HG03565 (cell line): ENCODE measurements around the gene IGSF3.
"Not testable (repeated sequence)": the region's sequence is repeated elsewhere in the genome, so short reads cannot be mapped to it uniquely, and the experiment has no call there.

Experiments used
- ATAC-seq: cut with Tn5 transposase; IDR thresholded peaks from one replicate; pipeline ENCODE4 v1.9.1; 2021; ENCODE audit warnings: mild to moderate bottlenecking, moderate library complexity; ENCODE audit not compliant: unreplicated experiment

Gene IGSF3

DNA sequence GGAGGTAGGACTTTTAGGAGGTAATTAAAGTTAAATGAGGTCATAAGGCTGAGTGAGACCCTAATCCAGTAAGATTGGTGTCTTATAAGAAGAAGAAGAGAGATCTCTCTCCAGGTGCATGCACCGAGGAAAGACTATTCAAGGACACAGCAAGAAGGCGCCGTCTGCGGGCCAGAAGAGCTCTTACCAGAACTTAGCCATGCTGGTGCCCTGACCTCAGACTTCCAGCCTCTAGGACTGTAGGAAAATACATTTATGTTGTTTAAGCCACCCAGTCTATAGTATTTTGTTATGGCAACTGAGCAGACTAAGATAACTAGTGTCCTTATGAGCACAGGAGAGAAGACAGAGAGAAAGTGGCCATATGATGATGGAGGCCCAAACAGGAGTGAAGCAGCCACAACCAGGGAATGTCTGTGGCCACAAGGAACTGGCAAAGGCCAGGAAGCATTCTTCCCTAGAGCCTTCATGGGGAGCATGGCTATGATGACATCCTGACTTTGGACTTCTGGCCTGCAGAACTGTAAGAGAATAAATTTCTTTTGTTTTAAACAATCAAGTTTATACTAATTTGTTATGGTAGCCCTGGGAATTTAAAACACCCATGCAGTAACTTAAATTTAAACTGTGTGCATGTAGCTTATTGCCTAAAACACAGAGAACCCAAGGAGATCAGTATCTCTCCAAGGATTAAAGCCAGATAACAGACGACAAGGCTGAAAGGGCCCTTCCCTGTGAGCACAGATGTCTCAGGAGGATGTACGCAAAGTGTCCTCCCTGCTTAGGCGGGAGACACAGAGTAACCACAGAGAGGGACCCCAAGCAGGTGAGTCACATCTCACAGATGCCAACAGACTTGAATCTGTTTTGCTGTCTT lies 86.8 kb downstream of the IGSF3 start:
- no peak for ATAC-seq

- no peak for ATAC-seq
These were observed 88.2 kb downstream of the IGSF3 start for GRCh38 chr1:116579259-116579875.

GRCh38 chr1:116578581-116578980 lies 89.0 kb downstream of the IGSF3 start:
- no peak for ATAC-seq

DNA sequence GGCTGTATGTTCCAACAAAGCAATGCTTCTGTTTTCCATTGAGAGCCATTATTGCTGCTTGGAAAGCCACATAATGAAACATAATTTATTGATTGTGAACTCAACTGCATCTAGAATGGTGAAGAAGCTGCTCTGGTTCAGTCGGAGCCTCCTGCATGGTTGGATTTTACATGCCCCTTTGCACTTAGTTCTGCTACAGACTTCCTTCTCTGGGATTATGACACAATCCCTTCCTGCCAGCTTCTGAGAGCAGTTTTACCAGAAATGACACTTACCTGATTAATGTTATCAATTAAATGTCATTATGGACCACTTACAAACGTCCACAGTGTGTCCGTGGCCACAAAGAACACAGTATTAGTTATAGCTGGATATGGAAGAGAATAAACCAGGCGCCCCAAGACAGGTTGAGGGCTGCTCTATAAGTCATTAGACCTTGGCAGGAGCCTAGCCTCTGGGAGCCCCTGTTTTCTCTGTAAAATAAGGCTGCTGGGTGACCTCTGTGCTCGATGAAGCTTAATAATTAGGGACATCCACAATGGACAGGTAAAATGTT lies 89.7 kb downstream of the IGSF3 start:
- no peak for ATAC-seq

GRCh38 chr1:116574581-116575291 lies 92.8 kb downstream of the IGSF3 start:
- no peak for ATAC-seq

DNA sequence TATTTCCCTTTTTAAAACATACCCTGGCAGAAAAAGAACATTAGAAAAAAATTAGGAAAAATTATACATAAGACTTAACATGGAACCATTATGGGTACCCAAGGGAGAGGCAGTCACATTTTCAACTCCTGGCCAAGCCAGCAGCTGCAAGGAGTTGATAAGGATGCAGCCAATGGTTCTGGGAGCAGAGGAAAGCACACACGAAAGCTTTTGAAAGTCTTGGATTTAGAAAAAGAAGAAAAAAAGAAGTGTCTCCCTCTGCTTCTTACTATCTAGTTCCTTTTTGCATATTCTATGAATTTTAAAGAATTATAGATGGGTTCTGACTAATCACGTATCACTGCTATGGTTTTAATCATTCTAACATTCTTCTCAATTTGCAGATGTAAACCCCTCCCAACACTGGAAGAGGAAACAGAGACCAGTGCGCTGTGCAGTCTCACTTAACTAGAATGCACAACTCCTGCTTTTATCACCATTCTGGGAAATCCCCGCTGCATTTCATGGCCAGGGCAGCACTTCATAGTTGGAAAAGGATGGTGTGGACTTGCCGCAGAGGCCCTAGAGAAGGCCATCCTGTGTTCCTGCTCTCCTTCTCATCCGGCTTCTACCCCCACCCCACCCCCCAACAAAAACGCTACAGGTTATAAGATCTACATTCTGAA lies 94.0 kb downstream of the IGSF3 start:
- ATAC-seq, result no peak

DNA sequence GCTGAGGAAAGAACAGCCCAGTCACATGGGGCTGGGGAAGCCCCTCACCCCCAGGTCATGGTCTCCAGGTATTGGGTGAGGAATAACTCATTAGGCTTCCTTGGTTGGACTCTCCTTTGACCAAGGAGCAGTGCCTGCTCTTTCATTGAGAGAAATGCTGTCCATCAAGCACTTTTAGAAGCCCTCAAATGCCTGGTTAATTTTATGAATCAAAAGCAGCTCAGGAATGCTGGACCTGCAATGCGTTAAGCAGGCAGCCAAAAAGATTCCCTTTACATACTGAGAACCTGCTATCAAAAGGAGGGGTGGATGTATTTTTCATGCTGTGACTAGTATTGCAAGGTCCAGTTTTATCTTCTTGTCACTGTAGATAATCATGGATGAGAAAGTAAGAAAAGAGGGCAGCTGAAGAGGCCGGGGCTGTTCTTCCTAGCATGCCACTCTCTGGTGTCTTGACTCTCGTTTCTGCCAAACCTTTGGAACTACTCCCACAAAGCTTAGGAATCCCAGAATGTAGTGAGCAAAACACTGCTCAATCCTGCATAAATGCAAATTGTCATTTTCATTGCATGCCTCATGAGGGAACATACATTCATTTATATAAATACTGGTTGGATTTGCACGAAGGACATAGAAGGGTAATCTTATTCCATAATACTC lies 94.6 kb downstream of the IGSF3 start:
- no peak for ATAC-seq

DNA sequence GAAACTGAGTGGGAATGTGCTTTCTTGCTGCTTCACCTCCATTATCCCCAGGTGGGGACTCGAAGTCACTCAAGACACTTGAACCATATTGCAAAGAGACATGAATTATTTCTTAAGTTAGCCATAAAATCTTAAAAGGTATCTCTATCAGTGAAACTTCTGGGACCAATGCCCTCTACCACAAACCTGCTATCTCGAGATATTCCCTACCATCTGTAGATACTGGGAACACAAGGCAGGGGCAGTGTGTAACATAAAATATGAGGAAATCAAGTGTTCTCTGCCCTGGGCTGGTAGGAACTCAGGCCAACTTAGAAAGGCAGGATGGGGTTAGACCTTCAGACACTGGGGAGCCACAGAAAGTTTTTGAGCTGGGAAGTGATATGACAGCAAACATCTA lies 95.4 kb downstream of the IGSF3 start:
- no peak for ATAC-seq

DNA sequence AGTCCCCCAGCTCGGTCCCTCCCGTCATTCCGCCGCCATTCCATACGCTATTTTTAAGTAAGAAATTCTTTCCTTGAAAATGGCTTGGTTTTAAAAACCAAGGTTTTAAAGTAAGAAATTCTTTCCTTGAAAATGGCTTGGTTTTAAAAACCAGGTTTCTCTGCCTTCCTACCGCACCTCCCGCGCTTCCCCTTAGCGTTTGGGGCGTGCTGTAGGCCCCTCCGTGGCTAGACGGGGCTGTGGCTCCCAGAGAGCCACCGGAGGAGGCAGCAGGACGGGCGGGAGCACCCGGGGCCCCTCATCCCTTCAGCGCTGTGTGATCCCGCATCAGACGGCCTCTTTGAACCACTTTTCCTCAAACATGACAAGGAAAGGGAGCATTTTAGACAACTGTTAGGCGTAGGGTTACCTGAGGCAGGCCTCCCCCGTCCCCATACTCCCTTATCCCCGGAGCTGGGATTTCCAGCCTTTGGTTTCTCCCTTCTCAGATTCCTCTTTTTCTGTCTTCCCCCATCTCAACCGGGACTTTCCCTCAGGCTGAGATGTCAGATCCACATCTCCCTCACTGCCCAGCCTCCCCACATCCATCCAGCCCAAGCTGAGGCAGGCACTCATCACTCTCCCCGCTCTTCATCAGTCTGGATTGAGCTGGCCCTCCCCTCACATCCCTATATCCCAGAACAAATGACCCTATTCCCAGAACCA lies 96.2 kb downstream of the IGSF3 start:
- ATAC-seq, result no peak

- ATAC-seq, result peak; percentile 40
These were observed 96.9 kb downstream of the IGSF3 start, which contains the start of gene CD58 for GRCh38 chr1:116570358-116571214. Gene CD58, minus strand, starts transcription at chr1:116571026. Its CDS starts 54 bp downstream, at chr1:116570972.

DNA sequence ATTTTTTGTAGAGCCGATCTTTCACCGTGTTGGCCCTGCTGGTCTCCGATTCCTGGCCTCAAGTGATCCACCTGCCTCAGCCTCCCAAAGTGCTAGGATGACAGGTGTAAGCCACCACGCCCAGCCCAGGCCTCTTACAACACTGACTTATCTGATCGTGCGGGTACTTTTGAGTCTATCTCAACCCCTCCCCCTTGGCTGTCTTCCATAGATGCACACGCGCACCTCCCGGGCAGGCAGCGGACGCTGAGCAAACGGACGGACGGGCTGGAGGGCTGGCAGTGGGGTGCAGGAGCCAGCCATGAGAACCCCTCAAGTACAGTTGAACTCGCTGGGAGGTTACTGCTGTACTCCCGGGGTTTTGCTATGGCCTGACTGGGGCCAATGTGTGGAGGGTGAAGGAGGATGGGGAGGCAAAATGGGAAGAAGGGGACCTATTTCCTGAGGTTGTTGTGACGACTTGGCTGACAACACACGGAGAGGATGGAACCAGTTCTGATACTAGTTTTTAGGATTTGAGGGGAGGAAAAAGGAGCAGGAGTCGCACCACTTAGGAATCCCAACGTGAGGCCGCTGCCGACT lies 97.7 kb downstream of the IGSF3 start:
- no peak for ATAC-seq

DNA sequence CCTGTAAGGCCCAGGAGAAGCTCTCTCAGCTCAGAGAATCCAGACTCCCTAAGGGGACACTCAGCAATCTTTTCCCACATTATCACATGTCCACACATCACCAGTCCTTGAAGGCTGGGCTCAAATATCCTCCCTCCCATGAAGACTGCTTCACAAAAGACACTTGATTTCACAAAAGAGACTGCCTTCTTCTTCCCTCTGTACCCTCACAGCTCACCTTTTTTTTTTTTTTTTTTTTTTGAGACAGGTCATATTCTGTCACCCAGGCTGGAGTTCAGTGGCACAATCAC lies 98.2 kb downstream of the IGSF3 start:
- no peak for ATAC-seq

GRCh38 chr1:116568662-116569380 lies 98.7 kb downstream of the IGSF3 start:
- no peak for ATAC-seq

GRCh38 chr1:116567790-116568661 lies 99.5 kb downstream of the IGSF3 start:
- ATAC-seq, result no peak

GRCh38 chr1:116565222-116565621 lies 102.3 kb downstream of the IGSF3 start:
- no peak for ATAC-seq

DNA sequence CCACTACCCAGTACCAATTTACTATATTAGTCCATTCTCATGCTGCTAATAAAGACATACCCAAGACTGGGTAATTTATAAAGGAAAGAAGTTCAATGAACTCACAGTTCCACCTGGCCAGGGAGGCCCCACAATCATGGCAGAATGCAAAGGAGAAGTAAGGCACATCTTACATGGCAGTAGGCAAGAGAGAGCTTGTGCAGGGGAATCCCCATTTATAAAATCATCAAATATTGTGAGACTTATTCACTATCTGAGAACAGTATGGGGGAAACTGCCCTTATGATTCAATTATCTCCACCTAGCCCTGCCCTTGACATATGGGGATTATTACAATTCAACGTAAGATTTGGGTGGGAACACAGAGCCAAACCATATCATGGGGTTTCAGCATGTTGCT lies 103.1 kb downstream of the IGSF3 start:
- ATAC-seq, result no peak

DNA sequence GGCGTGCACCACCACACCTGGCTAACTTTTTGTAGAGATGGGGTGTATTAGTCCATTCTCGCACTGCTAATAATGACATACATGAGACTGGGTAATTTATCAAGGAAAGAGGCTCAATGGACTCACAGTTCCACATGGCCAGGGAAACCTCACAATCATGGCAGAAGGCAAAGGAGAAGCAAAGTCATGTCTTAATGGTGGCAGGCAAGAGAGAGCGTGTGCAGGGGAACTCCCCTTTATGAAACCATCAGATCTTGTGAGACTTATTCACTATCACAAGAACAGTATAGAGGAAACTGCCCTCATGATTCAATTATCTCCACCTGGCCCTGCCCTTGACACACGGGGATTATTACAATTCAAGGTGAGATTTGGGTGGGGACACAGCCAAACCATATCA lies 105.1 kb downstream of the IGSF3 start:
- not testable (repeated sequence) for ATAC-seq
